ENCODE results near the gene CCDC186.
"Not testable (repeated sequence)": the region's sequence is repeated elsewhere in the genome, so short reads cannot be mapped to it uniquely, and the experiment has no call there.

CCDC186 gene

DNA sequence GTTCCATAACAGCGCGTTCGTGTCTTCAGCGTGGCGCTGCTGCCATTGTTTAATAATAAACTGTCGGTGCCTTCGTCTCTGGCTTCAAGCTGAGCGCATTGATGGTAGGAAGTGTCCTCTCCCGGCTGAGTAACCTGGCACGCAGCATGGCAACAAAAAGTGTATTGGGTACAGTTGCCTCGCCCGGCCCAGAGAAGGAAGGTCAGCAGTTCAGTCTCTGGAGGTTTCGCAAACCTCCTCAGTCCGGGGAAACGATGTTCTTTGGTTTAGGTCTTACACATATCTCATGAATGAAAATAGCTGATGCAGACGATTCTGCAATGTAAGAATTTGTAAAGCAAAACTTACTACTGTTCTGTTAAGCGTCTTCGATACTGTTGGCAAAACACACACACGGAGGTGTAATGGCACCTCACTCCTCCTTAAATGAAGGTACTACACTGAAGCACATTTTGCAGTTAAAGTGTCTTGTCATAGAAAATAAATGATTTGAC is 739 bp upstream of the CCDC186 start:
- no peak for DNase-seq (ENCODE audit: low read depth in 2 of 2, low spot score in 1 of 2)

DNA sequence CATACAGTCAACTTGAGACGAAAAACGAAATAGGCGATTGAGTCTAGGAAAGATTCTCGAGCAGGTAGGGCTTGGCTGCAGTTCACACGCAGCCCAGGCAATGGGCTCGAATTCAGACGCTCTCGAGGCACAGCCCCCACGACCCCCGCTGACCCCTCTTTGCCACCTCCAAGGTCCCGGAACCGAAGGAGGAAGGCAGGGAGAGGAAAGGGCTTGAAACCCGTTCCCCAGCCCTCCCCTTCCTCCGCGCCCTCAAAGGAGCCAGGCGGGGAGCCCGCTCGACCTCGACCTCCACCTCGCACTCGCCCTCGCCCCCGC is 441 bp downstream of the CCDC186 start:
- no peak for DNase-seq (ENCODE audit: low read depth in 2 of 2, low spot score in 1 of 2)

DNA sequence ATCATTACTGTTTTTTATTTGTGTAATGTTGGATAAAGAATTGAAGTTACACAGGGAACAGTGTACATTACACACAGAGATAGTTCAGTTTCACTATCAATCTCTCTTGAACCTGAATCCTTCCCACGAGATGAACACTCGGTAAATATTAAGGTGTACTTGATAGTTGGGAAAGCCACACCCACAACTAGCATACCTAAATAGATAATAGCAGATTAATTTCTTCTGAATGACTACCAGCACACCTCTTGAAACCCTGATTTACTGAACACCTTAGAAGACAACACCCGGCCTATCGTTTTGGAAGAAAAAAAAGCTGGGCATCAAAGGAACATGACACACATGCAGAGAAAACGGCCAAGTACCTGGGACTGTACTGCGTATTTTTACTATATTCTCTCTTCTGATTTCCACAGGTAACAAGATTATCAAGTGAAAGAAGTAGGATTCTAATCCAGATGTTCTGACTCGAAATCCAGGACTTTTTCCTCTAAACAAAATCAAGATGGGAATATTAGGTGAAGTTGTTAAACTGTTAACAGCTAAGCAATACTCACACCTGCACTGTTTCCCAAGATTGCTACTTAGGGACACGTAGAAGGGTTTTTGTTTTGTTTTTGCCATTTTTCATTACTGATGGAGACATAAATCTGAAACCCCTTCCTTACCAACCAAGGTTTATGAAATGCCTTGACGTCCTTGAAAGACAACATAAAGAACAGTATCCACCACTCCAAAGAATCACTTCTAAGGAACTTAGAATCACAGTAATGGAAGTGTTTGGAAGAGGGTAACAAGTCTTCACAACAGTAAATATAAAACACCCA is 1.0 kb downstream of the CCDC186 start:
- no peak for DNase-seq (ENCODE audit: low read depth in 2 of 2, low spot score in 1 of 2)

- no peak for DNase-seq (ENCODE audit: low read depth in 2 of 2, low spot score in 1 of 2)
Measured at GRCh38 chr10:114172216-114172615, 1.8 kb downstream of the CCDC186 start.

DNA sequence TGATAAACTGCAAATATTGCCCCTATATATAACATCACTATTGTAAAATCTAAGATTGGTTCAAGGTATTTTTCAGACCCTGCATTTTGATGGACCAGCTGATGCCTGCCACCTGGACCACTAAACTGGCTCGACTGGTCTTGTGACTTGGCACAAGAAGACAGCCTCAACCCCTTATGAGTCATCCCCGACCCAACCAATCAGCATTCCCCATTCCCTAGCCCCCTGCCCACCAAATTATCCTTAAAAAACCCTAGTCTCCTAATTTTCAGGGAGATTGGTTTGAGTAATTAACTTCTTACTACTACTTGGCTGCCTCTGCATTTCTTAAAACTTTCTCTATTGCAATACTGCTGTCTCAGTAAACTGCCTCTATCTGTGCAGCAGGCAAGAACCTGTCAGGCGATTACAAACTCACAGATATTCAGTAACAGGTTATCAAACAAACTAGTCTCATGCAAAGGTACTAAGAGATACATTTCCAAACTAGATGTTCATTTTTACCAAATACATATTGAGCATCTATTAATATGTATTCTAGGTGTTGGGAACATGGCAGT is 5.5 kb downstream of the CCDC186 start:
- no peak for DNase-seq (ENCODE audit: low read depth in 2 of 2, low spot score in 1 of 2)

- DNase-seq (ENCODE audit: low read depth in 2 of 2, low spot score in 1 of 2) = no peak
Measured at GRCh38 chr10:114167985-114168384, 6.0 kb downstream of the CCDC186 start.

GRCh38 chr10:114166494-114166893 is 7.5 kb downstream of the CCDC186 start:
- no peak for DNase-seq (ENCODE audit: low read depth in 2 of 2, low spot score in 1 of 2)

GRCh38 chr10:114166043-114166442 is 8.0 kb downstream of the CCDC186 start:
- no peak for DNase-seq (ENCODE audit: low read depth in 2 of 2, low spot score in 1 of 2)

GRCh38 chr10:114163062-114163461 is 10.9 kb downstream of the CCDC186 start:
- no peak for DNase-seq (ENCODE audit: low read depth in 2 of 2, low spot score in 1 of 2)

GRCh38 chr10:114157912-114158311 is 16.1 kb downstream of the CCDC186 start:
- DNase-seq (ENCODE audit: low read depth in 2 of 2, low spot score in 1 of 2) = no peak

DNA sequence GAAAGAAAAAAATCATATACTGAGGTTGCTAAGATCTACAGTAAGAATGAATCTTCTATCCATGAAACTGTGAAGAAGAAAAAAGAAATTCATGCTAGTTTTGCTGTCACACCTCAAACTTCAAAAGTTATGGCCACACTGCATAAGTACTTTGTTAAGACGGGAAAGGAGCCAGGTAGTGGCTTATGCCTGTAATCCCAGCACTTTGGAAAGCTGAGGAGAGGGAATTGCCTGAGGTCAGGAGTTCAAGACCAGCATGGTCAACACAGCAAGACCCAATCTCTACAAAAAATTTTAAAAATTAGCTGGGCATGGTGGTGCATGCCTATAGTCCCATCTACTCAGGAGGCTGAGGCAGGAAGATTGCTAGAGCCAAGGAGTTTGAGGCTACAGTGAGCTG is 22.1 kb downstream of the CCDC186 start:
- DNase-seq (ENCODE audit: low read depth in 2 of 2, low spot score in 1 of 2) = no peak

DNA sequence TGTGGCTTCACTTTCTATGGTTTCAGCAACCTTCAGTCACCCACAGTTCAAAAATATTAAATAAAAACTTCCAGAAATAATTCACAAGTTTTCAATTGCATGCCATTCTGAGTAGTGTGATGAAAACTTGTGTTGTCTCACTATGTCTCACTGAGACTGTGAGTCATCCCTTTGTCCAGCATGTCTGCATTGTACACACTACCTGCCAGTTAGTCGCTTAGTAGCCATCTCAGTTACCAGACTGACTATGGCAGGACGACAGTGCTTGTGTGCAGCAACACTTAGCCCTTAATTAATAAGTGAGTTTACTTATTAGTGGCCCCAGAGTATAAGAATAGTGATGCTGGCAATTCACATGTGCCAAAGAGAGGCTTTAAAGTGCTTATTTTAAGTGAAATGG is 22.5 kb downstream of the CCDC186 start:
- no peak for DNase-seq (ENCODE audit: low read depth in 2 of 2, low spot score in 1 of 2)

DNA sequence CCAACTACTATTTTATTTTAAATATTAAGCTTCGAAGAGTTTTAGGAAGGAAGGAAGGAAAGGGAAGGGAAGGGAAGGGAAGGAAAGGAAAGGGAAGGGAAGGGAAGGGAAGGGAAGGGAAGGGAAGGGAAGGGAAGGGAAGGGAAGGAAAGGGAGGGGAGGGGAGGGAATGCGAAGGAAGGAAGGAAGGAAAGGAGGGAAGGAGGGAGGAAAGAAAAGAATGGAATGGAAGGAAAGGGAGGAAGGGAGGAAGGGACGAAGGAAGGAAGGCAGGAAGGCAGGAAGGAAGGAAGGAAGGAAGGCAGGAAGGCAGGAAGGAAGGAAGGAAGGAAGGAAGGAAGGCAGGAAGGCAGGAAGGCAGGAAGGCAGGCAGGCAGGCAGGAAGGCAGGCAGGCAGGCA is 24.5 kb downstream of the CCDC186 start:
- not testable (repeated sequence) for DNase-seq (ENCODE audit: low read depth in 2 of 2, low spot score in 1 of 2)

GRCh38 chr10:114143160-114143559 is 30.8 kb downstream of the CCDC186 start:
- DNase-seq (ENCODE audit: low read depth in 2 of 2, low spot score in 1 of 2) = no peak

DNA sequence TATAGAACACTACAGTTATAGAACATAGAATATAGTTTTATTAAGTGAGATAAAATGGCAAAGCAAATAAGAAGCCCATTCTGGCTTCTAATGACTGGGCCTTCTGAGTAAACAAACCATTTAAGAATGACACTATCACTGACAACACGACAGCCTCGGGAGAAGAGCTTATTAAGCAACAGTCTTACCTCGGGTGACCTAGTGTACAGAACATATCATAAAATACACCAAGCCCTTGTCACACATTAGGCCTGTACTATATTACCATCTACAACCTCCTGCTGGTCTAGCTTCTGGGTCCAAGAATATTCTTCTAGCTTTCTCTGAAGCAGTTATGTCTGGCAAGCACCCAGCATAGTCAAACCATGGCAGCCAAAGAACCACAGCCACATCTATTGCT is 32.0 kb downstream of the CCDC186 start:
- no peak for DNase-seq (ENCODE audit: low read depth in 2 of 2, low spot score in 1 of 2)

GRCh38 chr10:114140827-114141226 is 33.2 kb downstream of the CCDC186 start:
- not testable (repeated sequence) for DNase-seq (ENCODE audit: low read depth in 2 of 2, low spot score in 1 of 2)

GRCh38 chr10:114140036-114140435 is 34.0 kb downstream of the CCDC186 start:
- no peak for DNase-seq (ENCODE audit: low read depth in 2 of 2, low spot score in 1 of 2)

- DNase-seq (ENCODE audit: low read depth in 2 of 2, low spot score in 1 of 2) = no peak
Measured at GRCh38 chr10:114138581-114138980, 35.4 kb downstream of the CCDC186 start.

DNA sequence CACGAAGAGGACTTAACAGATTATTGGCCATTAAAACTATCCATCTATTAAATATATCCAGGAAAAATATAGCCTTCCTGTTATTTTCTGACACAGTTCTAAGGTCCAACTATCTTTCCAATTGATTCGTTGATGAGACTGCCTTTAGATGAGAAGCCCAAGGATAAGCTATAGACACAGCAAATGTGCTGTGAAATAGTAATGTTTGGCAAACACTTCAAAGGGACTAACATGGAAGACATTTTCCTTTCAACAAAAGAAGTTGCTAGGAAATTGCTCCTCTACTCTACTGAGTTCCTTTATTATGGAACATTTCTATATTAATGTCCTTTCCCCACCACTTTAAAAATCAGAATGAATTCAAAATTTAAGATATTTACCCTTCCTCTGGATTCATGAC is 38.5 kb downstream of the CCDC186 start:
- no peak for DNase-seq (ENCODE audit: low read depth in 2 of 2, low spot score in 1 of 2)

- no peak for DNase-seq (ENCODE audit: low read depth in 2 of 2, low spot score in 1 of 2)
Measured at GRCh38 chr10:114131094-114131493, 42.9 kb downstream of the CCDC186 start.

DNA sequence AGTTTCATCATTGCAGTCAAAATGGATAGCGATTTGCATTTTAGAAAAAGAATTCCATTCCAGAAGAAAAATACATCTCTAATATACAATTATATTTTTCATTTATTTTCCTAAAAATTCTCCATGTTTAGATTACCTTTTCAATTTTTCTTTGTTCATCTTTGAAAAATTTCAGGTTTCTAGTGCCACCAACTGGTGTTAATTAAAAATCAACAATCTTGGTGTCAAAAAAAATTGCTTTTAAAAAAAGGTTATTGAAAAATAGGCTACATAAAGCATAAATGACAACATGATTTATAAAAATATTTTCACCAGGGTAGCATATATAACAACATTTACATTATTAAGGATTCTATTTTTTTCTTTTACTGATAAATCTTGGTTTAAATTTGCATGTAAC is 53.0 kb downstream of the CCDC186 start:
- DNase-seq (ENCODE audit: low read depth in 2 of 2, low spot score in 1 of 2) = no peak

GRCh38 chr10:114118514-114118913 is 55.5 kb downstream of the CCDC186 start:
- no peak for DNase-seq (ENCODE audit: low read depth in 2 of 2, low spot score in 1 of 2)

- DNase-seq (ENCODE audit: low read depth in 2 of 2, low spot score in 1 of 2) = no peak
Measured at GRCh38 chr10:114117728-114118127, 56.3 kb downstream of the CCDC186 start.
